Medulla oblongata (tissue), 1 donor: ENCODE data around the gene SH3RF1.
A peak's percentile ranks its signal among the peaks of the same experiment; 100 is the strongest.

ENCODE experiments used
- DNase-seq: peaks from one replicate; pipeline ENCODE4 v3.0.0-alpha.2; 2015; ENCODE audit errors: extremely low spot score

SH3RF1 gene

GRCh38 chr4:169251291-169252235 is 19.2 kb downstream of the SH3RF1 start:
- peak; percentile 55 for DNase-seq

GRCh38 chr4:169250796-169251195 is 20.0 kb downstream of the SH3RF1 start:
- no peak for DNase-seq

GRCh38 chr4:169249999-169250398 is 20.8 kb downstream of the SH3RF1 start:
- DNase-seq = no peak

GRCh38 chr4:169249214-169249973 is 21.4 kb downstream of the SH3RF1 start:
- DNase-seq = no peak

GRCh38 chr4:169248645-169249044 is 22.1 kb downstream of the SH3RF1 start:
- no peak for DNase-seq

GRCh38 chr4:169246957-169247396 is 23.8 kb downstream of the SH3RF1 start:
- no peak for DNase-seq

- DNase-seq = no peak
These were observed 24.5 kb downstream of the SH3RF1 start for GRCh38 chr4:169246279-169246678.

- no peak for DNase-seq
These were observed 25.7 kb downstream of the SH3RF1 start for GRCh38 chr4:169245061-169245460.

- DNase-seq = no peak
These were observed 26.7 kb downstream of the SH3RF1 start for GRCh38 chr4:169243825-169244609.

GRCh38 chr4:169241464-169241863 is 29.3 kb downstream of the SH3RF1 start:
- DNase-seq = no peak

- no peak for DNase-seq
These were observed 31.4 kb downstream of the SH3RF1 start for GRCh38 chr4:169239221-169239905.

GRCh38 chr4:169238445-169238844 is 32.3 kb downstream of the SH3RF1 start:
- DNase-seq = no peak

GRCh38 chr4:169236873-169237626 is 33.7 kb downstream of the SH3RF1 start:
- peak; percentile 37 for DNase-seq

- no peak for DNase-seq
These were observed 34.7 kb downstream of the SH3RF1 start for GRCh38 chr4:169236078-169236477.

- DNase-seq = no peak
These were observed 36.5 kb downstream of the SH3RF1 start for GRCh38 chr4:169234137-169234855.

- no peak for DNase-seq
These were observed 37.1 kb downstream of the SH3RF1 start for GRCh38 chr4:169233691-169234090.

GRCh38 chr4:169231647-169232262 is 39.0 kb downstream of the SH3RF1 start:
- DNase-seq = no peak

GRCh38 chr4:169229571-169230028 is 41.2 kb downstream of the SH3RF1 start:
- no peak for DNase-seq

GRCh38 chr4:169228076-169228475 is 42.7 kb downstream of the SH3RF1 start:
- DNase-seq = no peak
